Uterus (tissue), 4 donors: ENCODE measurements around the gene NUMA1. TPM values are rescaled to one million over a fixed set of nuclear protein-coding genes. Genes with fewer than 3 reads are reported as not detected.

Experiments used
- DNase-seq, 2 donors: peaks; one replicate each; pipeline ENCODE4 v3.0.0-alpha.2; 2019 to 2020
- H3K27ac ChIP-seq, 2 donors: fragments of 200-600 bp; sonication (generic); 1 replicate in 1 of 2; 2 replicates in 1 of 2; pipeline ENCODE4 v1.5.1; 2016 to 2018
- H3K27me3 ChIP-seq, 2 donors: fragments of 200-600 bp; sonication (generic); one replicate each; pipeline ENCODE4 v1.5.1; 2018 to 2019; ENCODE audit warnings: control low read depth in 1 of 2
- H3K36me3 ChIP-seq, 2 donors: fragments of 200-600 bp; sonication (generic); one replicate each; pipeline ENCODE4 v1.5.1; 2019; ENCODE audit warnings: control low read depth in 1 of 2
- H3K4me1 ChIP-seq, 2 donors: fragments of 200-600 bp; sonication (generic); one replicate each; pipeline ENCODE4 v1.5.1; 2018 to 2019; ENCODE audit warnings: control low read depth in 1 of 2
- H3K4me3 ChIP-seq, 2 donors: fragments of 200-600 bp; sonication (generic); 1 replicate in 1 of 2; 2 replicates in 1 of 2; pipeline ENCODE4 v1.5.1; 2018 to 2019; ENCODE audit warnings: mild to moderate bottlenecking in 1 of 2
- H3K9me3 ChIP-seq, 2 donors: fragments of 200-600 bp; sonication (generic); one replicate each; pipeline ENCODE4 v1.5.1; 2019; ENCODE audit warnings: control low read depth in 1 of 2
- CTCF ChIP-seq, 4 experiments: fragments of 200-600 bp in 2 of 4; fragments of 450-650 bp in 2 of 4; sonication (generic) in 2 of 4; IDR thresholded peaks; one replicate each; pipeline ENCODE4 v1.5.1; 2016 to 2019; ENCODE audit warnings: antibody characterized with exemption in 4 of 4, mild to moderate bottlenecking in 2 of 4, moderate library complexity in 1 of 4
- POLR2A ChIP-seq, 2 donors: fragments of 450-650 bp; IDR thresholded peaks; one replicate each; pipeline ENCODE4 v1.6.1; 2016; ENCODE audit warnings: antibody characterized with exemption in 2 of 2, mild to moderate bottlenecking in 1 of 2, moderate library complexity in 1 of 2
- intact Hi-C: fragments of 100-400 bp; cut with DNase I; formaldehyde crosslinking; loops from one replicate; pipeline ENCODE4 v1.15.1; 2023; ENCODE audit warnings: low total_unique reads
- microRNA-seq: library from miRNA; unstranded; fragments of <30 nt; microRNA quantifications from one replicate; pipeline ENCODE4, GENCODE V29; 2016; ENCODE audit warnings: borderline microRNAs expressed, borderline replicate concordance
- small RNA-seq: library from RNA; depleted of rRNA; stranded (forward); fragments of <200 nt; gene quantifications from one replicate; pipeline ENCODE3, GENCODE V24; 2016
- total RNA-seq, 4 donors: library from RNA; depleted of rRNA in 3 of 4; stranded (reverse); fragments of >200 nt in 3 of 4; gene quantifications; one replicate each; pipeline versions ENCODE4 v1.1.0 to v1.2.4, GENCODE V29; 2014 to 2023
- donor health status: DM: yes; HTN: yes; CAD: no.

Gene NUMA1
- total RNA-seq, 4 donors from 2014 or later, result 159 to 365 (median 303) TPM

GRCh38 chr11:71955898-71956456, 124.4 kb downstream of the NUMA1 start:
- Histone ChIP-seq H3K27ac (no peak overlapping the region), H3K4me3 (no peak overlapping the region), H3K9me3 (no peaks in the 10 kb centered on the region), H3K4me1 (no peaks in the 10 kb centered on the region), H3K36me3 (no peaks in the 10 kb centered on the region), H3K27me3 (no peaks in the 10 kb centered on the region)
- DNase-seq, result no peak
- intact Hi-C loops, result no loop called here
- TF ChIP-seq POLR2A (IDR thresholded peaks at IDR 0.05) (no peak), CTCF (IDR thresholded peaks at IDR 0.05) (no peak)

Small RNA genes lying within 50 kb of the gene (microRNA-seq; reads per million reads assigned to microRNA genes)
- not detected for gene MIR3165

Small RNA genes lying within 50 kb of the gene (small RNA-seq; reads per million reads assigned to genes)
- gene MIR3165, result not detected
- gene RNU6-72P, result not detected

Other genes starting within 250 kb of the NUMA1 start
- gene DEFB108B, start 247.3 kb downstream of the NUMA1 start, total RNA-seq, result not detected
- not detected for gene DEFB131B, start 202.1 kb downstream of the NUMA1 start, total RNA-seq
- gene XNDC1N, start 151.9 kb downstream of the NUMA1 start, total RNA-seq, result 100 to 1,000 TPM in 1 of 4 donors, 10 to 100 TPM in 2, 1 to 10 TPM in 1; 8.2 to 176 (median 21.4) TPM
- 10 to 100 TPM in 3 of 4 donors, 1 to 10 TPM in 1; 3.8 to 56.2 (median 47.0) TPM for gene RNF121, start 151.5 kb downstream of the NUMA1 start, total RNA-seq
- gene IL18BP, start 81.6 kb downstream of the NUMA1 start, total RNA-seq, result 10 to 100 TPM in 2 of 4 donors, 1 to 10 TPM in 2; 7.3 to 24.6 (median 10.5) TPM
- 10 to 100 TPM in 1 of 4 donors, 1 to 10 TPM in 2, not detected in 1; 3.8 to 10.2 (median 9.6) TPM for gene LRRC51, start 308 bp upstream of the NUMA1 start, total RNA-seq
- gene LAMTOR1, start 22.8 kb upstream of the NUMA1 start, total RNA-seq, result 100 to 1,000 TPM in 1 of 4 donors, 10 to 100 TPM in 3; 46.0 to 115 (median 91.5) TPM
- not detected for gene TOMT, start 25.4 kb upstream of the NUMA1 start, total RNA-seq
- 10 to 100 TPM in 2 of 4 donors, 1 to 10 TPM in 2; 6.5 to 56.9 (median 20.7) TPM for gene ANAPC15, start 32.2 kb upstream of the NUMA1 start, total RNA-seq
- gene FOLR3, start 55.2 kb upstream of the NUMA1 start, total RNA-seq, result not detected
- 10 to 100 TPM in 1 of 4 donors, 1 to 10 TPM in 1, not detected in 2; 1.8 to 22.0 TPM for gene FOLR1, start 111.6 kb upstream of the NUMA1 start, total RNA-seq
- gene FOLR2, start 136.3 kb upstream of the NUMA1 start, total RNA-seq, result 10 to 100 TPM in 2 of 4 donors, 1 to 10 TPM in 1, under 1 TPM in 1; 0.51 to 52.1 (median 19.9) TPM
- gene INPPL1, start 144.2 kb upstream of the NUMA1 start, total RNA-seq, result 100 to 1,000 TPM in 1 of 4 donors, 10 to 100 TPM in 3; 47.1 to 200 (median 50.8) TPM
- not detected for gene PHOX2A, start 163.6 kb upstream of the NUMA1 start, total RNA-seq